Nephron progenitor cell (in vitro differentiated cells): ENCODE measurements around the gene C13orf42.
A peak's percentile ranks its signal among the peaks of the same experiment; 100 is the strongest.

Experiments used
- DNase-seq: peaks from one replicate; pipeline ENCODE4 v3.0.0; 2021
- H3K27ac Mint-ChIP-seq: 2 replicates; pipeline ENCODE4 v1.8.0; 2021; ENCODE audit warnings: mild to moderate bottlenecking, moderate library complexity, mixed read lengths
- H3K27me3 Mint-ChIP-seq: 2 replicates; pipeline ENCODE4 v1.8.0; 2021; ENCODE audit warnings: mild to moderate bottlenecking, low read depth, mixed read lengths; ENCODE audit not compliant: poor library complexity
- H3K36me3 Mint-ChIP-seq: 2 replicates; pipeline ENCODE4 v1.8.0; 2021; ENCODE audit warnings: low read depth, mixed read lengths
- H3K4me1 Mint-ChIP-seq: 2 replicates; pipeline ENCODE4 v1.8.0; 2021; ENCODE audit warnings: mixed read lengths
- H3K4me3 Mint-ChIP-seq: 2 replicates; pipeline ENCODE4 v1.8.0; 2021; ENCODE audit warnings: mild to moderate bottlenecking, moderate library complexity, mixed read lengths
- H3K9me3 Mint-ChIP-seq: 2 replicates; pipeline ENCODE4 v1.8.0; 2021; ENCODE audit warnings: mild to moderate bottlenecking, moderate library complexity, mixed read lengths
- CTCF ChIP-seq: fragments of 200-600 bp; sonication (generic); IDR thresholded peaks from 2 replicates; pipeline ENCODE4 v1.5.0; 2021; ENCODE audit warnings: antibody characterized with exemption

The C13orf42 gene

DNA sequence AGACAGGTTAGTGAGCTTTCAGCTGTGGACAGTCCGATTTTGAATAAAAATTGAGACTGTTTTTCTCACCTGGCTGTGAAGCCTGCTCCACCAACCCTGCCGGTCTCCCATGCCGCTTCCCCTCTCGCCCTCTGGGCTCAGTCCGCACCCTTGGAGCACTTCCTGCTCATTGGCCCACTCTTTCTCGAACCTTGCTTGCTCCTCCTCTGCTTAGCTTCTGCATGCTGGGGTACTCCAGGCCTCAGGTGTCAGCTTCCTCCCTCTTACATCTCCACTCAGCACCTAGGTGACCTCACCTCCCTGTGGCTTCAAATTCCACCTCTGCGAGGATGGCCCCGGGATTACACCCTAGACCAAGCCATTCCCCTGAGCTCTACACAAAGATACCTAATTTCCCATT is 39.6 kb downstream of the C13orf42 start:
- H3K27me3 Mint-ChIP-seq, result peaks cover 11% of the 10 kb centered on the region
- H3K36me3 Mint-ChIP-seq, result no peaks in the 10 kb centered on the region
- no peak overlapping the region for H3K4me3 Mint-ChIP-seq
- peaks cover 26% of the 10 kb centered on the region for H3K9me3 Mint-ChIP-seq
- peak overlapping the region; percentile 42 for H3K27ac Mint-ChIP-seq
- TF ChIP-seq CTCF, result no peak
- no peak for DNase-seq
- peaks cover 20% of the 10 kb centered on the region for H3K4me1 Mint-ChIP-seq

DNA sequence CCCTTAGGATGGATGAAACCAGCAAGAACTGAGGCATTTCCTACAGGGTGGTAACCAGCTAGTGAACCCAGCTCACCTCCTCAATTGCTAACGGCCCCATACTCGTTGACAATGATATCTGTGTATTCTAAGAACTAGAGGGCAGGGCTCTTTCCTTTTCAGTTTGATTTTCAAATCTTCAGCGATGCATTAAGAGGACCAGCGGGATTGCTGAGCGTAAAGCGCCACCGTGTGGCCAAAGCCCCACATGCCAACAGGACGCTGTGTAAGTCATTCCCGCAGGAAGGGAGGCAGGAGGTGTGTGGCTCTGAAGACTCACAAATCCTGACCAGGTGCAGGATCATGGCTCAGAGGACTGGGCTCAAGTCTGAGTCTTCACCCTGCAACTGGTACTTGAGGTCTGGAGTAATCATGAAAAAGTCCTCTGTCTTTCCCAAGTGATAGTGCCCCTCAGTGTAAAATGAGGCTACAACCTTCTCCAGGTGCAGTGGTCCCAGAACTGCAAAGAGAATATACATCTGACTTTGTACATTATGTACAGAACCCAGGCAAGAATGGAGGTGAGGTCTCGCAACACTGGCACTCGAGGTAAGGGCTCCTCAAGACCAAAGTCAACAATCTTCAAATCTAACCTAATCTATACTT is 40.9 kb downstream of the C13orf42 start:
- no peak overlapping the region for H3K27ac Mint-ChIP-seq
- no peak overlapping the region for H3K4me3 Mint-ChIP-seq
- peak; percentile 95 for TF ChIP-seq CTCF
- peaks cover 20% of the 10 kb centered on the region for H3K4me1 Mint-ChIP-seq
- H3K9me3 Mint-ChIP-seq, result peaks cover 13% of the 10 kb centered on the region
- H3K27me3 Mint-ChIP-seq, result peaks cover 11% of the 10 kb centered on the region
- H3K36me3 Mint-ChIP-seq, result no peaks in the 10 kb centered on the region
- peak; percentile 90 for DNase-seq

DNA sequence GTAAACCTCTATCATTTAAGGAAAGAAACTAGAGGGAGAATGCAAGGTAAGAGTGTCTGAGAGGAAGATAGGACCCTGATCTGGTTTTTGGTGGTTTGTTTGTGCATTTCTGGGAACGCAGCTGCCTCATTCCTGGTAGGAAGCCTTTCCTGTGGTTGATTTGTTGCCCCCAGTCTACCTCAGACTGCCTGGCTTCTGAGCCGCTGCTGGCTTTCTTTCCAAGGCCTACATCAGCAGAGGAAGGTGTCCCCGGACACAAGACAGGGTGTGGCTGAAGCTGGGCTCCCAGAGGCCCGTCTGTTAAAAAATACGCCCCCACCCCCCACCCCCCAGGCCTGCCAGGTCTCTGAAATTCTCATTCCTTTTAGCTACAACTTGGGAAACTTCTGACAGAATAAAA is 42.6 kb downstream of the C13orf42 start:
- no peak for DNase-seq
- H3K4me1 Mint-ChIP-seq, result peaks cover 26% of the 10 kb centered on the region
- peaks cover 14% of the 10 kb centered on the region for H3K27me3 Mint-ChIP-seq
- H3K27ac Mint-ChIP-seq, result no peak overlapping the region
- no peak for TF ChIP-seq CTCF
- H3K4me3 Mint-ChIP-seq, result no peak overlapping the region
- H3K9me3 Mint-ChIP-seq, result peaks cover under 1% of the 10 kb centered on the region
- no peaks in the 10 kb centered on the region for H3K36me3 Mint-ChIP-seq

DNA sequence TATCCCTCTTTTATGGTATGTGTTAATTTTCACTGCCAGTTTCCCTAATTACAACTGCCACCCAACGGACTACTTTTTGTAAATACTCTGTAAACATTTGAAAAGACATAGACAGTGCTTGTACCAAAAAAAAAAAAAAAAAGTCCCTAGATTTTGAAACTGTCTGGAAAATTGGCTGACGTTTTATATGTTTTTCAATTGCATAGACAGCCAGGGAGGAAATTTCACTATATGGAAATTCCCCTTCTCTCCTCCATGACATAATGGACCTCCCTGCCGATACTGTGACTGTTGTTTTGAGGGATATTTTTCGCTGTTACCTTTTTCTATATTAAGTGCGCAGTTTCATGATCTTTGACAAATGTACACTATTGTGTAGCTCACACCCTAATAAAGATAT is 43.4 kb downstream of the C13orf42 start:
- Mint-ChIP-seq H3K4me1 (peaks cover 26% of the 10 kb centered on the region), H3K27me3 (peaks cover 14% of the 10 kb centered on the region), H3K4me3 (no peak overlapping the region), H3K36me3 (no peaks in the 10 kb centered on the region), H3K27ac (no peak overlapping the region), H3K9me3 (no peaks in the 10 kb centered on the region)
- TF ChIP-seq CTCF, result no peak
- no peak for DNase-seq

- H3K36me3 Mint-ChIP-seq, result no peaks in the 10 kb centered on the region
Observed at GRCh38 chr13:51067210-51067701, 43.8 kb downstream of the C13orf42 start.

More at GRCh38 chr13:51067210-51067701, 43.8 kb downstream of the C13orf42 start:
- Mint-ChIP-seq H3K4me3 (no peak overlapping the region), H3K9me3 (no peaks in the 10 kb centered on the region), H3K27ac (peak overlapping the region; percentile 27), H3K4me1 (peaks cover 26% of the 10 kb centered on the region), H3K27me3 (peaks cover 14% of the 10 kb centered on the region)
- no peak for DNase-seq
- TF ChIP-seq CTCF, result no peak
